ENCODE measurements around the gene PDC.
"Not testable (repeated sequence)": the region's sequence is repeated elsewhere in the genome, so short reads cannot be mapped to it uniquely, and the experiment has no call there.

The PDC gene

DNA sequence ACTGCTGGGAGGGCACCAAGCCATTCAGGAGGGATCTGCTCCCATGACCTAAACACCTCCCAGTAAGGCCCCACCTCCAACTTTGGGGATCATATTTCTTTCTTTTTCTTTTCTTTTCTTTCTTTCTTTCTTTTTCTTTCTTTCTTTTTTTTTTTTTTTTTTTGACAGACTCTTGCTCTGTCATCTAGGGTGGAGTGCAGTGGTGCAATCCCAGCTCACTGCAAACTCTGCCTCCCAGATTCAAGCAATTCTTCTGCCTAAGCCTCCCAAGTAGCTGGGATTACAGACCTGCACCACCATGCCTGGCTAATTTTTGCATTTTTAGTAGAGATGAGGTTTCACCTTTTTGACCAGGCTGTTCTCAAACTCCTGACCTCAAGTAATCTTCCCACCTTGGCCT lies 4.6 kb upstream of the PDC start:
- not testable (repeated sequence) for DNase-seq

DNA sequence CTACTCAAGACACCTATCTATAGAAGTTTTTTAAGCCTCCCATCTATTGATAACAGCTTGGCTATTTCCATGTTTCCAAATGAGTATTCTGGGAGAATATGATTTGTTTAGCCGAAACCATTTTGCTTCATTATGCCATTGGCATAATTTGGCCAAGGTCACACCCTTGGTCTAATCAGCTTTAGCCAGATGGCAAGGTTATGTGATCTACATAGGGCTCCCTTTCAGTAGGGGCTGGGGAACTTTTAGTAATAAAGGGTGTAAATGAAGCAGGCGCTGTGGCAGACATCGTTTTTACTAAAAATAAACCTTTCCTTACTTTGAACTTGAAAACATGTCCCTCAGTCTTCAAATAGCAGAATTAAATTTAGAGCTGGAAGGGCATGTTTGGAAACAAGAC lies 3.0 kb upstream of the PDC start:
- DNase-seq: no peak

DNA sequence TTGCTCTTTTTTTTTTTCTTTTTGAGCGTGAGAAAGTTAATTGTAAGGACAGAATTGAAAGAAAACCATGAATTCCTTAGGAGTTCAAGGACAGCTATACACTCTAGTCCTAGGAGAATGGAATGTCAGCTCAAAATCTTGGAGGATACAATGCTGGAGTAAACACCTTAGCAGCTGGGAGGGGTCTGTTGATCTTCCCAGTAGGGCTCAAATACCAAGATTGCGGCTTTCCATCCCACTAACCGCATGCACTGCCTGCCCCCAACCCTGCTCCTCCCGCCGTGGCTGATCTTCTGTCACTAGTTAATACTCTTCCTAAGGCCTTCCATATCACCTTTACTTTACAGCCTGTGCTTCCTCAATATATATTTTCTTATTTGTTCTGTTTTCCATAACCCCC lies 2.6 kb upstream of the PDC start:
- no peak for DNase-seq

DNA sequence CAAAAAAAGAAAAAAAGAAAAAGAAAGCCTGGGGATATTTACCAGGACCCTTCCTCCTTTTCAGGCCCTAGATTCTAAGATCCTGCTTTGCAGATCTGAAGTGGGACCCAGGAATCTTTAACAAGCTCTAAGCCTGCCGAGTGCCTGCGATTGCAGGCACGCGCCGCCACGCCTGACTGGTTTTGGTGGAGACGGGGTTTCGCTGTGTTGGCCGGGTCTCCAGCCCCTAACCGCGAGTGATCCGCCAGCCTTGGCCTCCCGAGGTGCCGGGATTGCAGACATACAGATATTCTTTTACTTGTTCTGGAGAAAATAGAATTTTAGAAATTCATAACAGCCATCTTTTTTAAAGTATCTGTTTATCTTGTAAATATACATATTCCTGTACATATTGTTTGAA lies 1.8 kb downstream of the PDC start:
- not testable (repeated sequence) for DNase-seq

DNA sequence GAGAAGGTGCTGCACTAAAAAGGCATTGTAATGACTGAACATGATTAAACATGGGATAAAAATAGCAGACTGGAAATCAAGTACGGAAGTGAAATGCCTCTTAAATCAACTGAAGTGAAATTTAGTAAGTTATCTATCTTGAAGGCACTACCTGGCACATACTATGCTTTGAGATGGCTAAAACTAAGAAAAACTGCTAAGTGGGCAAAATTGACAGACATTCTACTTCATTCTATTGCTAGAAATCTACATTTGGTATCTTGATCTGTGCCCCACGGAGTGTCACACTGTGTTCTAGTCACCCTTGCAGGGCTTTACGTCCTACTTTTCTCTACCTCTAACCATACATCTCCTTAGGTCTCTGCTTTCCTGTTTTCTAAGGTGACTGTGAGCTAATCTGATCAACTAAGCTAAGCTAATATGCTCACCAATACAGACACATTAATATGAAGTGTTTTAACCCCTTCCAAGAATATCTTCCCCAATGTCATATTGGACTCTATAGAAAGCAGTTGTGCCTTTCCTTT lies 4.1 kb downstream of the PDC start:
- no peak for DNase-seq

DNA sequence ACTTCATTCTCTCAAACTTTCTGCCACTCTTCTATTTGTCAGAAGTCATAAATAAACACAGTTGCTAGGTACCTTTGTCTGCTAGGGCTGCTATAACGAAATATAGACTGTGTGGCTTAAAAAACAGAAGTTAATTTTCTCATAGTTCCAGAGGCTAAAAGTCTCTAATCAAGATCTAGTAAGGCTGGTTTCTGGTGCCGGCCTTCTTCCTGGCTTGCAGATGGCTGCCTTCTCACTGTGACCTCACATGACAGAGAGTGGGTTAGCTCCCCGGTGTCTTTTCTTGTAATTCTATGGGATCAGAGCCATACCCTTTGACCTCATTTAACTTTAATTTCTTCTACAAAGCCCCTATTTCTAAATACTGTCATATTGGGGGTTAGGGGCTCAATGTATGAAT lies 5.9 kb downstream of the PDC start:
- DNase-seq: no peak

DNA sequence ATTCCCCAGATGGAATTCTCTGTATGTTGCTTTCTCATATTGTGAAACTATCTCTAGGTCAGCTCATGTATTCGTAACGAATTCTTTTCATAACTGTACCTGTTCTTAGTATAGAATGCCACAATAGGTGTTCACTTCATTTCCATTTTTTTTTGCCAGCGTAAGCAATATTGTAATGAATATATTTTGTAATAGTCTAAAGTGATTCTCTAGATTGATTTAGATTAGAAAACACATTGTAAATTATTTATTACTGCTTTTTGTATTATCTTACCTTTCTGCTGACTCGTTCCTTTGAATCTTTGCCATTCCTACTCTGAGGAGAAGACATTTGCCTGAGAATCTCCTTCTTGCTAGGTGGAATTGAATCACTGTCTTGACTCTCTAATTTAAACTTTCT lies 14.8 kb downstream of the PDC start:
- no peak for DNase-seq

DNA sequence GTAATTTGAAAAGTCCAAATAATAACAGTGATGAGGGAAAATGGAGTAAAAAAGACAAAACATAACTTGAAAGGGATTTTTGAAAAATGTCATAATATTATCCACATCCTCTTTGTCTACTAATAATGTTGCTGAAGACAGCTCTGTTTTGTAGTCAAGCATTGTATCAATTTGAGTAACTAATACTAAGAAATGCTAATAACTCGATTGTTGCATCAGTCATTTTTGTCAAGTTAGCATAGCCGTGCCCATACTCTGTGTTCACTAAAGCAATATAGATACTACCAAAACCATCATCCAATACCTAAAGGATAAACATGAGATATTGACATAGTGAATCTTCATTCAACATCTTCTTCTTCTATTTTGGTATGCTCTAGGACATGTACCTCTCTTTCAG lies 17.3 kb downstream of the PDC start:
- no peak for DNase-seq

DNA sequence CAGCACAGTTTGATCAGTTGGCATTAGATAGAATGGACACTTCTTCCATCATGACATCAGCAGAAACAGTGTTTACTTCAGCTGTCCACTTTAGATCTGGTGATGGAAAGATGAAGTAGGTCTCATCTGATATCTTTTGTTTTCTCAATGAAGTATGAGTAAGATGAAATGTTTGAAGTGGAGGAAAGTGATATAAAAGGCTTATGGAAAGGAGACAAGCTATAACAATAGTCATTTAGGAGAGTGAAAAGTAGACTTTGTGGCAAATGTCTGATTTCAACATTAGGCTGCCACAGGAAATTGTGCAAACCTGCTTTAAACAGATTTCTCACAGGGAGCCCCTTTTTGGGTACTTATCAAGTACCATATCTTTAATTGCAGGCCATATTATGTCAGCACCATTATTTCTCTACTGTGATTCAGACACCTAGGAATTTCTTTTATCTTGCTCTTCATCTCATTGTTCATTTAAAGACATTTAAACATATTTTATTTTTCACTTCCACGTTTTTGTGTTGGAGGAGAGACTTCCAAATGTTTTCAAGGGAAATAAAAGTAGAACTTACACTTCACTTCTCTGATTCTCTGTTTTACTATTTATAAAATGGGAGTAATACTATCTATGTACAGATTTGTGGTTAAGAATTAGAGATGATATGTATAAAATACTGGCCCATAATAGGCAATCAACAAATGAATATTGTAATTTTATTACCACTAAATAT lies 18.1 kb downstream of the PDC start:
- DNase-seq: no peak

DNA sequence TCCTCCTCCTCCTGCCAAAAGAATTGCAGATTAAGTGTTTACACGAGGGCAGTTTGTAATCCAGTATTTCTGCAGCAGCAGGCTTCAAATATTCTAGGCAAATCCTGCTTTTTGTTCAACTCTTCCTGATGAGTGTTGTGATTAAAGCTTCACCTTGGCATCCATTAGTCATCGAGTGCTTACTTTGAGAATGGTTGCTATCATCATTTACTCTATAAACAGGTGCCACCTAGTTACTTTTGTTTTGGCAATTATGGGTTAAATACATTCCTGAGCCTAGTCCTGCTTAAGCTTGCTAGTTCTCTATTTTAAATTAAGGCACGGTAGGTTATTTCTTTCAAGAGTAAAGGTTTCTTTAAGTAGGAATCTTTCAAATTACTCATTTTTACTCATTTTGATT lies 20.3 kb downstream of the PDC start:
- no peak for DNase-seq

DNA sequence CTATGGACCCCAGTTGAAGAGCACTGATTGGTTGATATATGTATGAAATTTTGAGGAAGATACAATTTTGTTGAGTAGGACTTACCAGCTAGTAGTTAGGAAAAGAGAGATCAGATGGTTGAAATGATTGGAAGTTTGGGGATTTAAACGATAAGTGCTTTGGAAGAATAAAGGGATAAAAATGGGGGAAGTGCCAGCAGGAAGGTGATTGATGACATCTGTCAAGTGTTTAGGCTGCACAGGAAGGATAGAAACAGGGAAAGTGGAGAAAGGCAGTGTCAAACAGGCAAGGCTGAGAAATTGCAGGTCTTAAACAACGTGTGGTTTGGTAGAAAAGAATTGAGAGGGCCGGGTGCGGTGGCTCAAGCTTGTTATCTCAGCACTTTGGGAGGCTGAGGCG lies 22.3 kb downstream of the PDC start:
- no peak for DNase-seq

DNA sequence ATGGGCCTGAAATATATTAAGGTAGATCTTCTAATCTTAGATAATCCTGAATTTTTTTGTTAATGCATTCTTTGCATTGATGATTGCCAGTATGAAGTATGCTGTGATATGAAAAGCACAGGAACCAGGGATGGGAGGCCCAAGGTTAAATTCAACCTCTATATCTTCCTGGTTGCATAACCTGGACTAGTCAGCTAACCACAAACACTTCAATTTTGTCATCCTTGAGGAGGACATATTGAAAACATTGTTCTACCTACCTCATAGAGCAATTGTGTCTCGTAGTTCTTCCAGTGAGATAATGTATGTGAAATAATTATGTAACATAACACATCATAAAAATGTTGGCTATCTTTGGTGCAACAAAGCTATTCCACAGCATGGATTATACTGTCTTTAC lies 25.6 kb downstream of the PDC start:
- DNase-seq: no peak

DNA sequence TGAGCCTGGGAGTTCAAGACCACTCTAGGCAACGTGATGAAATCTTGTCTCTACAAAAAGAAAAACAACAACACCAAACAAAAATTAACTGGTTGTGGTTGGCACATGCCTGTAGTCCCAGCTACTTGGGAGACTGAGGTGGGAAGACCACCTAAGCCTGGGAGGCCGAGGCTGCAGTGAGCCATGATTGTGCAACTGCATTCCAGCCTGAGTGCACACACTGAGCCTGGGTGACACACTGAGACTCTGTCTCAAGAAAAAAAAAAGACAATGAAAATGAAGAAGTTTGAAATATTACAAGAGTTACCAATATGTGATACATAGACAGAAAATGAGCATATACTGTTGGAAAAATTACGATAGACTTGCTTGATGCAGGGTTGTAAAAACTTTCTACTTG lies 31.9 kb downstream of the PDC start:
- DNase-seq: no peak

DNA sequence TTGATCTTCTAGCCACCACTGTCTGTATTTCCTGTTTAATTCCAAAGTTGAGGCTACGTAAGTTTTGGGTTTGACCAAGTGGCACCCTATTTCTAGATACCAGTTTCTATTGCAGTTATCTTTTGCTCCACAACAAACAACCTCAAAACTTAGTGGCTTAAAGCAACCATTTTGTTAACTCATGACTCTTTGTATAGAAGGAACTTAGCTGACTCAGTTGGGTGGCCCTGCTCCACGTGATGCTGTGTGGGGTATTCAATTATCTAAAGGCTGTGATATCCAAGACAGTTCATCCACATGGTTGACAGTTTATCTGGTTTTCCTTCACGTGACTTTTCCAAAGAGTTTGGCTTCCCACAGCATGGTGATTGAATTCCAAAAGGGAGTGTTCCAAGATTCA lies 34.8 kb downstream of the PDC start:
- DNase-seq: no peak

DNA sequence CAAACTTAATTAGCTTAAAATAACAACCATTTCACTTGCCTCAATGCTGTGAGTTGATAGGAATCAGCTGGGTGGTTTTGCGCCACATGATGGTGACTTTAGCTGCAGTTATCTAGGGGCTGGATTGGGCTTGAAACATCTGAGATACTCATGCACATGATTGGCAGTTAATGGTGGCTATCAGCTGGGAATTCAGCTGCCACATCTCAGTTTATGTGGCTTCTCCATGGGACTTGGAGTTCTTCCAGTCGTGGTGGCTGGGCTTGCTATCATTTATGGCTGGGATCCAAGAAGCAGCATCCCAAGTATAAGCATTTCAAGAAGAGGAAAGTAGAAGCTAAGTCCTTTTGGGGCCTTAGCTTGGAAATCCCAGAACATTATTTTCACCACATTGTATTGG lies 36.4 kb downstream of the PDC start:
- peak; percentile 18 for DNase-seq

DNA sequence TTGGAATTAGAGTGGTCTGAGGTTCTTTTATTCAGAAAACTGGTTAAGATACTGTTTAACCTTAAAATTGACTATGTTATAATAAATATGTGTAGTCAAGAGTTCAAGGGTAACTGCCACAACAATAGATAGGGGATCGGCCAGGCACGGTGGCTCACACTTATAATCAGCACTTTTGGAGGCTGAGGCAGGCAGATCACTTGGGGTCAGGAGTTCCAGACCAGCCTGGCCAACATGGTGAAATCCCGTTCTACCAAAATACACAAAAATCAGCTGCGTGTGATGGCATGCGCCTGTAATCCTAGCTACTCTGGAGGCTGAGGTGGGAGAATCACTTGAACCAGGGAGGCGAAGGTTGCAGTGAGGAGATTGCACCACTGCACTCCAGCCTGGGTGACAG lies 39.5 kb downstream of the PDC start:
- no peak for DNase-seq

DNA sequence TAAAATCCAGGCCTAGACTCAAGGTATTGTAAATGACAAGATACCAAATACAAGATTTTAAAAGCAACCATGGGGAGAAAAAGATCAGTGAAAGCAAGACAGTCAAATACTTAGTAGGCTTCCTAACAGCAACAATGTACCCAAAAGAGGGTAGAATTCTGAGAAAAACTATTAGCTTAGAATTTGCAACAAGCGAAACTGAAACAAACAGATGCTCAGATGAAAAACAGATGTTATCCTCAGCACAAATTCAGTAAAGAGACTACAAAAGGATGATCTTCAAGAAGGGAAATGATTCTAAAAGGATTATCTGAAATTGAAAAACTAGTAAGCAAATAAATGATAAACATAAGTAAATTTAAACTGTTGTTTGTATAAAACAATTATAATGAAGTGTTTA lies 40.0 kb downstream of the PDC start:
- DNase-seq: no peak

DNA sequence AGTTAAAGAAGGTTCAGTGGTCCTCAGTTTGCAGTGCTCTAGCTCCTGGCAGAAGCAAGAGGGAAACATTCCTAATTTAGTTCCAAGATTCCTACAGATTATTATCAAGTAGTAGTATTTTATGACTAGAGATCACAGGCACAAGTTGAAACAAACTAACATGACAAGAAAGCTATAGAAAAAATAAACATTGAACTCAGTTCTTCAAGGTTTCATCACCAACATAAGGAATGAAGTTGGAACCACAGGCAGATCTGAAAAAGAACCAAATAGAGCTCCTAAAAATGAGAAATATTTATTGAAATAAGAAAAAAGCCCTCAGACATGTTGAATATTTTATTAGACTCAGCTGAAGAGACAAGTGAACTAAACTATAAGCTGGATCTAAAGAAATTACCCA lies 40.6 kb downstream of the PDC start:
- no peak for DNase-seq

DNA sequence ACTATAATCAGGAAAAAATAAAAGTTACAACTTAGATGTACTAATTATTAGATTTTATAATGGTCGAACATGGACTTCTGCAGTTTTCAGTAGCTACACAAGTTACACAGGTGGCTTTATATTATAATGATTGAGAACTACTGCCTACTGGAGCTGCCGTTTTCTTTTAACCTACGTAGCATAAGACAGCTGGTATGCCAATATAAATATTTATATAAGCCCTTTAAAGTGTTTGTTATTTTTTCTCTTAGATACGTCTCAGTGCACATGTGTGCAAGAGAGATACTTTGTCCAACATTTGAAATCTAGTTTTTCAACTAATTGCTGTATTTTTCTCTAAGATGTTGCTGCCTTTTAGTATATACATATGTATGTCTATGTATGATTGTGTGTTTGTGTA lies 42.4 kb downstream of the PDC start:
- DNase-seq: no peak

DNA sequence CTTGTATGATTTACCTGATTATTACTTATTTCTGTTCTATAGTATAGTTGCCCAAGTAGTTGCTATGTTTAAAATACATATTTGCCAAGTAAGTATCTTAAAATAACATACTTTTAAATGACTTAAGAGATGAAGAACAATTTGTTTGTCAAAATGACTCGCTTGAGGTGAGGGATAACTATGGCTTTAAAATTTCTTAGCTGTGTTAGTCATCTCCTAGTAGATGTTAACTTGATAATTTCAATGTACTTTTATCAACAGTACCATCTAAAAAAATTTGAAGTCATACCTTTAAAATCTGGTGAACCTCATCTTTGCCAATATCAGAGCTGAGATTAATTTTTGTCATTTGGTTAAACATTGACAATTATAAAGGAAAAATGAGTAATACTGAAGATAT lies 47.6 kb downstream of the PDC start:
- peak; percentile 37 for DNase-seq

DNA sequence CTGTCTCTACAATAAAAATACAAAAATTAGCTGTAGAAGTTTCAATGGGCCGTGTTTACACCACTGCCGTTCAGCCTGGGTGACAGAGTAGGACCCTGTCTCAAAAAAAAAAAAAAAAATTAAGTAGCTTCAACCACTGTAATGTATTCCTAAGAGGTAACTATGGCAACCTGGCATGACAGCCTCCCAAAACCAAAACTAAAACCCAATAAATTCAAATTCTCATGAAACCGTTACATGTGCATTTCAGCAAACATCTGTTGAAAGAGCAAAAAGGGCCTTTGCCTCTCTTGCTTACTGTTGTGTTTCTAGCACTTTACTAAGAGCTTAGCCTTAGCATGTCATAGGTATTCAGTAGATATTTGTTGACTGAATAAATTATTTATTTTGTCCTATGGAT lies 51.8 kb downstream of the PDC start:
- no peak for DNase-seq

DNA sequence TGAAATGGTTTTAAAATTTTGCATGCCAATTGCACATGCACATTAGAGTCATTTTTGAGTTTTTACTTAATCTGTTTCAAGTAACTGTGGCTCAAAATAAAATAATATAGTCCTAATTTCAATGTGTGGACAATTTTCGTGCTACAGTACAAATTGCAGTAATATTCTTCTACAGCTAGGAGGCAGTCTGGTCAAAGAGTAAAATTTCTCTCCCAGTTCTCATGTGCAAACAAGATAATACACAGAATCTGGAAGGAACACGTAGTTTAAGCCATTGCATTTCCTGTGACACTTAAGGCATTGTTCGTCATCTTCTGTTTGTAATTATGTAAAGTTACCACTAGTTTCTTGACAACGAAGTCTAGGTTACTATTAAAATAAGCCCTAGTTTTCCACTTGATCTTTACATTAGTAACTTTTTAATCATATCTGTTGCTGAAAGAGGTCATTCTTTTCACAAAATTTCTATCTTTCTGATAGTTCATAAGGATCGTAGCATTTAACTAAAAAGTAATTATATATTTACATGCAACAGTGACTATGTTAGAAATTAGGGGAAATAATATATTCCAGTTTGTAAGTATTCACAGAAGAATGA lies 56.4 kb downstream of the PDC start:
- peak; percentile 75 for DNase-seq

DNA sequence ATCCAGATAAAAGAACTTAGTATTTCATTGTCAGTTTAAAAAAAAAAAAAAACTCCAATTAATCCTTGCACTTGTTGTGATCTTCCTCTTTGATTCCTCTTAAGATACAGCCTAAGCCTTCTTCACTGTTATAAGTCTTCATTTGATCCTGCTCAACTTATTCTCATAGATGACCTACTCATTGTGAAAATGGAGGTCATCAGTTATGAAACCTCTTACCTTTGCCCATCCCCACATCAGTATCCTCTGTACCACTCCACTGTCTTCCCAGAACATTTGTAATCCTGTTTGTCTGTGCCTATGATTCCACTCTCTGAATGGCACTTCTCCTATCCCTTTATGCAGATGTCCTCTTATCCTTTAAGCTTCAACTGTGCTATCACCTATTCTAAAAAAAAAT lies 57.3 kb downstream of the PDC start:
- no peak for DNase-seq

DNA sequence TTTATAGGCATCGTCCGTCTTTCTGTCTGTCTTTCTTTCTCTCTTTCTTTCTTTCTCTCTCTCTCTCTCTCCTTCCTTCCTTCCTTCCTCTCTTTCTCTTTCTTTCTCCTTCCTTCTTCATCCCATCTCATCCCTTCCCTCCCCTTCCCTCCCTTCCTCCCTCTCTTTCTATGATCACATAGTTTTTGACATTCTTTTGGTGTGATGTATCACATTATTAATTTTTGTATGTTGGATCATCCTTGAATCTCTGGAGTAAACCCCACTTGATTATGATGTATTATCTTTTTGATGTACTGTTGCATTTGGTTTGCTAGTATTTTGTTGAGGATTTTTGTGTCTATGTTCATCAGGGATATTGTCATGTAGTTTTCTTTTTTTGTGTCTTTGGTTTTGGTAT lies 59.5 kb downstream of the PDC start:
- DNase-seq: peak; percentile 63
